Activated CD4-positive, alpha-beta T cell treated with anti-CD3 and anti-CD28 coated beads, Interleukin-2, amount 50 U/mL, for 1 hour (primary cell): Measurements from ENCODE around the gene STMP1.
"Not testable (repeated sequence)": the region's sequence is repeated elsewhere in the genome, so short reads cannot be mapped to it uniquely, and the experiment has no call there.

Experiments
- DNase-seq: peaks from one replicate; pipeline ENCODE4 v3.0.0-alpha.2; 2020

STMP1 gene

GRCh38 chr7:135662373-135663114 lies at the start of gene STMP1:
TSS of gene STMP1 (plus strand) at chr7:135662514.
- DNase-seq, result peak; percentile 98

GRCh38 chr7:135616136-135616535 lies 46.2 kb upstream of the STMP1 start:
- DNase-seq, result no peak

- no peak for DNase-seq
Observed at GRCh38 chr7:135617781-135618180, 44.5 kb upstream of the STMP1 start.

- no peak for DNase-seq
Observed at GRCh38 chr7:135618510-135618909, 43.8 kb upstream of the STMP1 start.

- no peak for DNase-seq
Observed at GRCh38 chr7:135620447-135620846, 41.9 kb upstream of the STMP1 start.

GRCh38 chr7:135620980-135621850 lies 41.1 kb upstream of the STMP1 start:
- DNase-seq, result peak; percentile 2

GRCh38 chr7:135634191-135634878 lies 28.0 kb upstream of the STMP1 start:
- no peak for DNase-seq

- not testable (repeated sequence) for DNase-seq
Observed at GRCh38 chr7:135639690-135640089, 22.6 kb upstream of the STMP1 start.

GRCh38 chr7:135644154-135644553 lies 18.2 kb upstream of the STMP1 start:
- DNase-seq, result no peak

- no peak for DNase-seq
Observed at GRCh38 chr7:135644729-135645128, 17.6 kb upstream of the STMP1 start.

GRCh38 chr7:135645296-135645904 lies 16.9 kb upstream of the STMP1 start:
- DNase-seq, result no peak

- no peak for DNase-seq
Observed at GRCh38 chr7:135647755-135648154, 14.6 kb upstream of the STMP1 start.

- DNase-seq, result no peak
Observed at GRCh38 chr7:135648235-135648634, 14.1 kb upstream of the STMP1 start.

- no peak for DNase-seq
Observed at GRCh38 chr7:135650831-135651573, 11.3 kb upstream of the STMP1 start.

- DNase-seq, result no peak
Observed at GRCh38 chr7:135653340-135654080, 8.8 kb upstream of the STMP1 start.

GRCh38 chr7:135658564-135658963 lies 3.8 kb upstream of the STMP1 start:
- no peak for DNase-seq

GRCh38 chr7:135659159-135659846 lies 3.0 kb upstream of the STMP1 start:
- no peak for DNase-seq

- no peak for DNase-seq
Observed at GRCh38 chr7:135661311-135662122, 797 bp upstream of the STMP1 start.

- DNase-seq, result no peak
Observed at GRCh38 chr7:135662123-135662372, 266 bp upstream of the STMP1 start.

GRCh38 chr7:135664046-135664589 lies 1.8 kb downstream of the STMP1 start:
- DNase-seq, result no peak
